OCI-LY1 (cell line): Measurements from ENCODE around the gene NOCT.

ENCODE experiments used
- H2AFZ ChIP-seq: fragments of 200-600 bp; sonication (generic), shearing (Covaris generic); 2 replicates; pipeline ENCODE4 v1.6.0; 2014; ENCODE audit warnings: antibody characterized with exemption, mild to moderate bottlenecking, low read length
- H3F3A ChIP-seq: fragments of 200-600 bp; sonication (generic), shearing (Covaris generic); 2 replicates; pipeline ENCODE4 v1.6.0; 2014; ENCODE audit warnings: mild to moderate bottlenecking, antibody characterized with exemption, low read length, moderate library complexity; ENCODE audit not compliant: insufficient read depth
- H3K27ac ChIP-seq: fragments of 200-600 bp; sonication (generic); 2 replicates; pipeline ENCODE4 v1.5.1; 2014; ENCODE audit warnings: low read length, mixed run types, mild to moderate bottlenecking, low read depth; ENCODE audit not compliant: poor library complexity, severe bottlenecking
- H3K27me3 ChIP-seq: fragments of 200-600 bp; sonication (generic); 2 replicates; pipeline ENCODE4 v1.6.0; 2014; ENCODE audit warnings: antibody characterized with exemption, mild to moderate bottlenecking, low read length, moderate library complexity; ENCODE audit not compliant: insufficient read depth
- H3K36me3 ChIP-seq: fragments of 200-600 bp; sonication (generic); 2 replicates; pipeline ENCODE4 v1.6.1; 2014; ENCODE audit warnings: mild to moderate bottlenecking, antibody characterized with exemption, low read length, moderate library complexity, mixed read lengths; ENCODE audit not compliant: insufficient read depth
- H3K4me1 ChIP-seq: fragments of 200-600 bp; sonication (generic); 2 replicates; pipeline ENCODE4 v1.5.1; 2014; ENCODE audit warnings: mild to moderate bottlenecking, low read length, moderate library complexity; ENCODE audit not compliant: insufficient read depth, severe bottlenecking
- H3K4me2 ChIP-seq: fragments of 200-600 bp; sonication (generic), shearing (Covaris generic); 2 replicates; pipeline ENCODE4 v1.6.1; 2014; ENCODE audit warnings: low read length
- H3K4me3 ChIP-seq: fragments of 200-600 bp; sonication (generic); 2 replicates; pipeline ENCODE4 v1.5.1; 2014; ENCODE audit warnings: low read length, low read depth, mild to moderate bottlenecking, mixed read lengths; ENCODE audit not compliant: poor library complexity, severe bottlenecking
- H3K79me2 ChIP-seq: fragments of 200-600 bp; shearing (Covaris generic); 2 replicates; pipeline ENCODE4 v1.6.1; 2016; ENCODE audit warnings: mixed run types, low read length, mixed read lengths; ENCODE audit not compliant: insufficient read depth
- H3K9ac ChIP-seq: fragments of 200-600 bp; sonication (generic), shearing (Covaris generic); 2 replicates; pipeline ENCODE4 v1.6.1; 2014; ENCODE audit warnings: mild to moderate bottlenecking, low read length, mixed read lengths
- H3K9me2 ChIP-seq: fragments of 200-600 bp; sonication (generic), shearing (Covaris generic); 2 replicates; pipeline ENCODE4 v1.6.1; 2014; ENCODE audit warnings: low read depth, mild to moderate bottlenecking, low read length, mixed read lengths
- H3K9me3 ChIP-seq: fragments of 200-600 bp; shearing (Covaris generic); 2 replicates; pipeline ENCODE4 v1.6.1; 2014; ENCODE audit warnings: low read length, mixed read lengths
- H4K20me1 ChIP-seq: fragments of 200-600 bp; sonication (generic), shearing (Covaris generic); 2 replicates; pipeline ENCODE4 v1.6.0; 2016; ENCODE audit warnings: mild to moderate bottlenecking, low read length; ENCODE audit not compliant: insufficient read depth
- CTCF ChIP-seq: fragments of 200-600 bp; sonication (generic), shearing (Covaris generic); IDR thresholded peaks from 2 replicates; pipeline ENCODE4 v1.5.1; 2017; ENCODE audit warnings: mild to moderate bottlenecking, antibody characterized with exemption, low read length, moderate library complexity, mixed read lengths
- EZH2 ChIP-seq: fragments of 200-600 bp; sonication (generic), shearing (Covaris generic); IDR thresholded peaks from 2 replicates; pipeline ENCODE4 v1.8.0; 2017; ENCODE audit warnings: borderline replicate concordance, mixed run types, mild to moderate bottlenecking, antibody characterized with exemption, low read length, moderate library complexity, mixed read lengths

Gene NOCT

GRCh38 chr4:139078926-139079325 is 63.3 kb downstream of the NOCT start:
- peaks cover 5% of the 10 kb centered on the region; the same call in 1 of the 2 replicates for H4K20me1 ChIP-seq
- TF ChIP-seq CTCF: no peak
- TF ChIP-seq EZH2: no peak
- no peaks in the 10 kb centered on the region for H3K9me3 ChIP-seq
- H3K36me3 ChIP-seq: peaks cover 9% of the 10 kb centered on the region; the same call in 1 of the 2 replicates
- H2AFZ ChIP-seq: no peak overlapping the region
- no peak overlapping the region for H3K4me3 ChIP-seq
- H3K27ac ChIP-seq: no peak overlapping the region
- H3K9ac ChIP-seq: no peak overlapping the region
- H3K4me1 ChIP-seq: peaks cover 65% of the 10 kb centered on the region
- H3K79me2 ChIP-seq: peaks cover 92% of the 10 kb centered on the region
- no peaks in the 10 kb centered on the region for H3K9me2 ChIP-seq
- no peaks in the 10 kb centered on the region for H3K27me3 ChIP-seq
- H3K4me2 ChIP-seq: no peak overlapping the region
- H3F3A ChIP-seq: no peaks in the 10 kb centered on the region

DNA sequence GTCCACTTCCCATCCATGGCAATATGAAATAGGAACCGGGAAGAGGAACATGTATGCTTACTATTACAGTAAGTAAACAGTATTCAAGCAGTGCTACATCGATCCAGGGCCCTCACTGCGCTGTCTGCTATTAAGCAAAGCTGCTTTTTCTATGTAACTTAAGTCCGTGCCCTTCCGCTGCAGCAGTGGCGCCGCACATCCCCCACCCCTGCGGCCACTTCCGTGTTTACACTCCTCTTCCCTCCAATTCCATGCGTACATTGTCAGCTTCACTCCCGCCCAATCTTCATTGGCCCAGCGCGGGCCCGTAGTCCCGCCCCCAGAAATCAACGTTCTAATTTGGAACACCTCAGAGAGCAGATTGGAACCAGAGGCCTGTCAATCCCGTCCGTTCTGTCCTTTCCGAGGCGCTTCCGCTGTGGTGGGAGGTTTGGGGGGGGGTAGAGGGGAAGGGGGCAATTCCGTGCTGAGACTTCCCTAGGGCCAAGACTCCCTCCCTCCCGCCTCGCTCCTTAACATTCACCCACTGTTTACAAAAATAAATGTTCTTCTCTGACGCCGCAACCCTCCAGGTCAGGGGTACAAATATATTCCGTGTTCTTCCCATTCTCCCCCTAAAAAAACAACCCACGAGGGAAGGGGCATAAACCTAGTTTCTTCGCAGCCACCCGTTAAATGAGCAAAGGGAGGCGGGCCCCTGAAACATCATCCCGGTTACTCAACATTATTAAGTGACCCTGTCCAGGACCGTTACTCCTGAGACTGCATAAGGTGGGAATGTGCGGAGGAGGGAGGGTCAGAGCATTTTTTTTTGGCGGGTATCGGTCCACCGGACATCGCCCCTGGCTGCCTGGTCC is 67.4 kb downstream of the NOCT start:
- H3K4me3 ChIP-seq: peak overlapping the region; percentile 97
- H3K79me2 ChIP-seq: peaks cover 52% of the 10 kb centered on the region
- H3K9ac ChIP-seq: peak overlapping the region; percentile 95
- H3K27me3 ChIP-seq: no peaks in the 10 kb centered on the region
- H3K4me1 ChIP-seq: peaks cover 57% of the 10 kb centered on the region
- peak overlapping the region; percentile 95 for H3K4me2 ChIP-seq
- no peaks in the 10 kb centered on the region for H3K9me3 ChIP-seq
- H3F3A ChIP-seq: 0 out of 2 replicates have a peak, but pooled peaks cover 10% of the 10 kb centered on the region
- H3K36me3 ChIP-seq: peaks cover 9% of the 10 kb centered on the region; the same call in 1 of the 2 replicates
- H4K20me1 ChIP-seq: peaks cover 3% of the 10 kb centered on the region; the same call in 1 of the 2 replicates
- peak overlapping the region; percentile 96 for H3K27ac ChIP-seq
- H2AFZ ChIP-seq: no peak overlapping the region
- TF ChIP-seq EZH2: no peak
- no peak for TF ChIP-seq CTCF
- no peaks in the 10 kb centered on the region for H3K9me2 ChIP-seq

DNA sequence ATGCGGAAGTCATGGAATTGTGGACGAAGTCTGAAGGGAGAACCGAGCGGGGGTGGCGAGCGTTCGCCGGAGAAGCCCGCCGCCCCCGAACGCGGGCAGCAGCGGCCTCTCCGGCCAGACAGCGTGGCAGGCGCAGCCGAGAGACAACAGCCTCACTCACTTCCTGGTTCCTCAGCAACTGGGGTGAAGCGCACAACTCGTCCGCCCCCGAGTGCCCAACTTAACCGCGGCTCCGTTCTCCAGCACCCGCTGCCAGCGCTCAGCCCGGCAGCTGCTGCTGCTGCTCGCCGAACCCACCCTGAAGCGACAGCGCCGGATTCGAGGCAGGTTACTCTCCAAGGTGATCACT is 68.0 kb downstream of the NOCT start:
- Histone ChIP-seq H3K9me2 (no peaks in the 10 kb centered on the region), H2AFZ (no peak overlapping the region), H3K9ac (peak overlapping the region; percentile 95), H3K27ac (peak overlapping the region; percentile 96), H3K4me3 (peak overlapping the region; percentile 97), H3K4me2 (peak overlapping the region; percentile 95), H3K27me3 (no peaks in the 10 kb centered on the region), H3K79me2 (peaks cover 46% of the 10 kb centered on the region), H3K4me1 (peaks cover 51% of the 10 kb centered on the region), H3F3A (0 out of 2 replicates have a peak, but pooled peaks cover 10% of the 10 kb centered on the region), H3K9me3 (no peaks in the 10 kb centered on the region), H3K36me3 (peaks cover 9% of the 10 kb centered on the region; the same call in 1 of the 2 replicates), H4K20me1 (peaks cover 2% of the 10 kb centered on the region; the same call in 1 of the 2 replicates)
- TF ChIP-seq EZH2 (no peak), CTCF (peak; percentile 28)
